ENCODE data around the gene ARHGEF38.

DNA sequence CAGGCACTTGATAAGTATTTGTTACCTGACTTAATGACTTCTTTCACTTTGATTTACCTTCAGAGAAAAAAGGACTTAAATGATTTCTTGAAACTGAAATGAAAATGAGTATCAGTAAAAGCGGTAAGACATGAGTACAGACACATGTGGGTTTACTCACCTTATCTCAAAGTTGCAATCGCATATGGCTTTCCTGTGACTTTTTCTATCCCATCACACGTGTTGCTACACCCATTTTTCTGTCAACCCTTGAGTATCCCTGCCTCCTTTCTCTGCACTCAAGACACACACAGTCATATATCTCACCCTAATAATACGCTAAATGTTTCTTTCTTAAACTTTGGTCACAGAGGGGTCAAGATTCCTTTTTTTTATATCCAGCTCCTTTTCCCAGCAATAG lies 11.0 kb upstream of the ARHGEF38 start:
- no peak for TF ChIP-seq POLR2A (IDR thresholded peaks at IDR 0.05)
- TF ChIP-seq, protein P1, sequence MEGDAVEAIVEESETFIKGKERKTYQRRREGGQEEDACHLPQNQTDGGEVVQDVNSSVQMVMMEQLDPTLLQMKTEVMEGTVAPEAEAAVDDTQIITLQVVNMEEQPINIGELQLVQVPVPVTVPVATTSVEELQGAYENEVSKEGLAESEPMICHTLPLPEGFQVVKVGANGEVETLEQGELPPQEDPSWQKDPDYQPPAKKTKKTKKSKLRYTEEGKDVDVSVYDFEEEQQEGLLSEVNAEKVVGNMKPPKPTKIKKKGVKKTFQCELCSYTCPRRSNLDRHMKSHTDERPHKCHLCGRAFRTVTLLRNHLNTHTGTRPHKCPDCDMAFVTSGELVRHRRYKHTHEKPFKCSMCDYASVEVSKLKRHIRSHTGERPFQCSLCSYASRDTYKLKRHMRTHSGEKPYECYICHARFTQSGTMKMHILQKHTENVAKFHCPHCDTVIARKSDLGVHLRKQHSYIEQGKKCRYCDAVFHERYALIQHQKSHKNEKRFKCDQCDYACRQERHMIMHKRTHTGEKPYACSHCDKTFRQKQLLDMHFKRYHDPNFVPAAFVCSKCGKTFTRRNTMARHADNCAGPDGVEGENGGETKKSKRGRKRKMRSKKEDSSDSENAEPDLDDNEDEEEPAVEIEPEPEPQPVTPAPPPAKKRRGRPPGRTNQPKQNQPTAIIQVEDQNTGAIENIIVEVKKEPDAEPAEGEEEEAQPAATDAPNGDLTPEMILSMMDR (IDR thresholded peaks at IDR 0.05): no peak

All from lower leg skin (tissue), 3 donors.